ENCODE results near the gene RXFP3.
"Not testable (repeated sequence)": the region's sequence is repeated elsewhere in the genome, so short reads cannot be mapped to it uniquely, and the experiment has no call there.

The RXFP3 gene

DNA sequence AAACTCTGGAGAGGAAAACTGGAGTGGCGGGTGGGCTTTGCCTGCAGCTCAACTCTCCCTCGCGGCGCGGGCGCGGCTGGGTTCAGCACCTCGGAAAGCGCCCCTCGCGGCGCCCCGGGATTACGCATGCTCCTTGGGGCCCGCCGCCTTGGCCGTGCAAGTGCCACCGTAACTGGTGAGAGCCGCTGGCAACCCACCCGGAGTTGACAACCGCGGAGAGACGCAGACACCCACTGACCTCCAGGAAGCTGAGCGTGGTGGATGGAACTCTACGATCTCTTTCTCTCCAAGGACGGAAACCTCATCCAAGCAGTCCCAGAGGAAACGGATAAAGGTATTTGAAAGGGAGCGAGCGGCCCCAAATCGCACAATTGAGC, 194 bp upstream of the RXFP3 start:
- peak; percentile 49 for DNase-seq (ENCODE audit: low read depth)

DNA sequence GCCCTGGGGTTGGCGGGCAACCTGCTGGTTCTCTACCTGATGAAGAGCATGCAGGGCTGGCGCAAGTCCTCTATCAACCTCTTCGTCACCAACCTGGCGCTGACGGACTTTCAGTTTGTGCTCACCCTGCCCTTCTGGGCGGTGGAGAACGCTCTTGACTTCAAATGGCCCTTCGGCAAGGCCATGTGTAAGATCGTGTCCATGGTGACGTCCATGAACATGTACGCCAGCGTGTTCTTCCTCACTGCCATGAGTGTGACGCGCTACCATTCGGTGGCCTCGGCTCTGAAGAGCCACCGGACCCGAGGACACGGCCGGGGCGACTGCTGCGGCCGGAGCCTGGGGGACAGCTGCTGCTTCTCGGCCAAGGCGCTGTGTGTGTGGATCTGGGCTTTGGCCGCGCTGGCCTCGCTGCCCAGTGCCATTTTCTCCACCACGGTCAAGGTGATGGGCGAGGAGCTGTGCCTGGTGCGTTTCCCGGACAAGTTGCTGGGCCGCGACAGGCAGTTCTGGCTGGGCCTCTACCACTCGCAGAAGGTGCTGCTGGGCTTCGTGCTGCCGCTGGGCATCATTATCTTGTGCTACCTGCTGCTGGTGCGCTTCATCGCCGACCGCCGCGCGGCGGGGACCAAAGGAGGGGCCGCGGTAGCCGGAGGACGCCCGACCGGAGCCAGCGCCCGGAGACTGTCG, 976 bp downstream of the RXFP3 start:
- no peak for DNase-seq (ENCODE audit: low read depth)

DNA sequence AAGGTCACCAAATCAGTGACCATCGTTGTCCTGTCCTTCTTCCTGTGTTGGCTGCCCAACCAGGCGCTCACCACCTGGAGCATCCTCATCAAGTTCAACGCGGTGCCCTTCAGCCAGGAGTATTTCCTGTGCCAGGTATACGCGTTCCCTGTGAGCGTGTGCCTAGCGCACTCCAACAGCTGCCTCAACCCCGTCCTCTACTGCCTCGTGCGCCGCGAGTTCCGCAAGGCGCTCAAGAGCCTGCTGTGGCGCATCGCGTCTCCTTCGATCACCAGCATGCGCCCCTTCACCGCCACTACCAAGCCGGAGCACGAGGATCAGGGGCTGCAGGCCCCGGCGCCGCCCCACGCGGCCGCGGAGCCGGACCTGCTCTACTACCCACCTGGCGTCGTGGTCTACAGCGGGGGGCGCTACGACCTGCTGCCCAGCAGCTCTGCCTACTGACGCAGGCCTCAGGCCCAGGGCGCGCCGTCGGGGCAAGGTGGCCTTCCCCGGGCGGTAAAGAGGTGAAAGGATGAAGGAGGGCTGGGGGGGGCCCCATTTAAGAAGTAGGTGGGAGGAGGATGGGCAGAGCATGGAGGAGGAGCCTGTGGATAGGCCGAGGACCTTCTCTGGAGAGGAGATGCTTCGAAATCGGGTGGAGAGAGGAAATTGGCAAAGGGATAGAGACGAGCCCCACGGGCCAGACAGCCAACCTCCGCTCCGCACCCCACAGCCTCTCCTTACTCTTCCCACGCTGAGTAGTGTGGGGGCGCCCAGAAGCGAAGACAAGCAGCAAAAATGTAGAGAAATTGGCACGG, 1.7 kb downstream of the RXFP3 start:
- DNase-seq (ENCODE audit: low read depth), result no peak

DNA sequence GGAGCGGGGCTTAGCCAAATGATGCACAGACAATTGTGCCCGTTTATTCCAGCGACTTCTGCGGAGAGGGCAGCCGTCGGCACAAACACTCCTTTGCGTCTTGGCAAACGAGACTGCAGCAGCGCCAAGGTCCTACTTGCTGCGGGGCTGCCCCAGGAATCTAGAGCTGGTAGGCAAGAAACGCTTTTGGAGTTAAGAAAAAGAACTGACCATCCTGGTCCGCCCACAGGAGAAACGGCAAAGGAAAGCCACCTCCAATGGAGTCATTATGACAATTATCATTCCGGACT, 2.3 kb downstream of the RXFP3 start:
- no peak for DNase-seq (ENCODE audit: low read depth)

DNA sequence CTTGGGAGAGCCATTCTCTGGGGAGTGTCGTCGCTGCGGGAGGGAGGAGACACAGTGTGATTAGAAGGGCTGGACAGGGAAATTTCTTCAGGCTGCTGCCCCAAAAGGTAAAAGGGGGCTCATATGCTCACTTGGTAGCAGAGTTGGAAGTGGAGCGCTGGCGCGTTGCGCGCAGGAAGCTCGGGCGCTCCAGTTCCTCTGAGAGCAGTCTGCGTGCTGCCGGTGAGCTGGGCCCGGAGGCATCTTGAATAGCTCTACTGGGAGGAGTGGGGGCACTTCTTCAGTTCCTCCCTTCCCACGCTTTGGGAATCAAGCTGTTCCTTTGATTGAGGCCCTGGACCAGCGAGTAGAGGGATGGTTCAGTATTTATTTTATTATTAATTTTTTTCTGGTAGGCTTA, 2.7 kb downstream of the RXFP3 start:
- DNase-seq (ENCODE audit: low read depth), result no peak

DNA sequence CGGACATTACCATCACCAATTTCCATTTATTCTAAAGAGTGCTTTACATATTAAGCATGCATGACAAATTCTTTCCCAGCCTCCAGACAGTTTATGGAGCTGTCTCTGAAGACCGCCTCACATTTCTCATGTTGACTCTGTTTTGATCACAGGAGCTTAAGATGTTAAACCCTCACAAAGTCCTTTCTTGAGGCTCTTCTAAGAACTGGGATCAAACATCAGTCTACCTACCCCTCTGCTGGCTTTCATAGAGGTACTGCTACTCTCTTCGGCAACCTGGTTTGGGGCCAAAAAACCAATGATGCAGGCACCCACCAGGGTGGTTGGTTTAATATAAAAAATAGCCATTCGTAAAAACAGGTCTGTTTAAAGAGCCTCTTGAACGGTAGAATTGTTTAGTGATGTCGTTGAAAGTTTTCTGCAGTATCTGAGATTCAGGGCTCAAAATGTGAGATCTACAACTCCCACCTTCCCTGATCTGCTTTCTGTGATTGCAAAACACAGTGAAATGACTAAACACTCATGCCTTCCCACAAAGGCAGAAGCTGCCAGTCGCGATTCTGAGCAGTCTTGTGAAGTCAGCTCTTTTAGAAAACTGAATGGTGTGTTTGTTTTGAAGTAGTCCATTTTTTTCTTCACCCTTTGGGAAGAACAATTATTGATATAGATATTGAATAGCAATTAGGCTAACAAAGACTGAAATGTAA, 3.5 kb downstream of the RXFP3 start:
- no peak for DNase-seq (ENCODE audit: low read depth)

DNA sequence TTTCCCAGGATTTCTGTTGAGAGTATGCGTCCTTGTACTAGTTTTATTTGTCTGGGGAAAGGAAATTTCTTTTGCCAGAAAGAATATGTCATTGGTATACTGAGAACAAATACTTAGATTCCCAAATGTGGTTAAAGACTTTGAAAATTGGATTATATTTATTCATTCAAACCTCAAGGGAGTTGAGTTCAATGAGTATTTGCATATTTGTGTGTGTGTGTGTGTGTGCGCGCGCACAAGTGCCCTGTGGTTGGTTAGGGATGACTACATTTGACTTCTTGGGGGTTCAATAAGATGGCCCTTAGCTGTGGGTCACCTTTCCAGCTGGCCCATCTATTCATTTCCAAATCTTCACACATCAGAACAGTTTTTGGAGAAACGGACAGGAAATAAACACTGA, 4.9 kb downstream of the RXFP3 start:
- DNase-seq (ENCODE audit: low read depth), result no peak

DNA sequence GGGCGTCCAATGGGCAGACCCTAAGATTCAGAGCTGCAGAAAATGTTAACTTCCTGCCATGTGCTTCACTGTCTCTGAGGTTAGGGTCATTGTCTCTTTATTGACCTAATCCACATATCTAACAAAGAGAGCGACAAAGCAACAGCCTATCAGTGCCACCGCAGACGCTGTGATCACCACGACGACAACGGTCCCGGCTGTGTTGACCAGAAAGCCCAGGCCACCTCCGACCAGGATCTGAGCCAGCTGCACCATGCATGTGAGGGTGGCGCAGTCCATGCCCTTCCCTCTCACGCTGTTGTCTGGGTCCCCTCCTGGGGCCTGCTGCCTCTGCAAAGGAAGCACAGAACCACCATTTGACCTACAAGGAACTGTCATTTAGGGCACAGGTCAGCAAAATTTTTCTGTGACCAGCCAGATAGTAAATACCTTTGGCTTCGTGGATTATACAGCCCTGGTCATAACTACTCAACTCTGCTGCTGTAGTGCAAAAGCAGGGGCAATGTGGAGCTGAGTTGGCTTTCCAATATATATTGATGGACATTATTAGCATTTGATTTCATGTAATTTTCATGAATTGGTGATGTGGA, 8.5 kb downstream of the RXFP3 start:
- DNase-seq (ENCODE audit: low read depth), result no peak

DNA sequence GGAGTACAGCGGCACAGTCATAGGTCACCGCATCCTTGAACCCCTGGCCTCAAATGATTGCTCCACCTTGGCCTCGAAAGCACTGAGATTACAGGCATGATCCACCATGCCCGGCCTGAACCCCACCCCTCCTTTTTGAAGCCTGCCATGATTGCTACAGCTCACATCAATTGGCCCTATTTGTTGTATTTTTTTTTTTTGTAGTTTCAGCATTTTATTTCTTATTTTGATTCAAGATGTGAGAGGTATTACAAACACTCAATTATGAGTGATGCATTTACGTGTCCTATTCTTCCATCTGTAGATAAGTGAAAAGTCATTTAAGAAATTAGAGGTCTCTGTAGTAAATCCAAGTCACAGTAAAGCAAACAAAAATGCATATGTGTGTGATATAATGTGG, 16.0 kb downstream of the RXFP3 start:
- DNase-seq (ENCODE audit: low read depth), result not testable (repeated sequence)

DNA sequence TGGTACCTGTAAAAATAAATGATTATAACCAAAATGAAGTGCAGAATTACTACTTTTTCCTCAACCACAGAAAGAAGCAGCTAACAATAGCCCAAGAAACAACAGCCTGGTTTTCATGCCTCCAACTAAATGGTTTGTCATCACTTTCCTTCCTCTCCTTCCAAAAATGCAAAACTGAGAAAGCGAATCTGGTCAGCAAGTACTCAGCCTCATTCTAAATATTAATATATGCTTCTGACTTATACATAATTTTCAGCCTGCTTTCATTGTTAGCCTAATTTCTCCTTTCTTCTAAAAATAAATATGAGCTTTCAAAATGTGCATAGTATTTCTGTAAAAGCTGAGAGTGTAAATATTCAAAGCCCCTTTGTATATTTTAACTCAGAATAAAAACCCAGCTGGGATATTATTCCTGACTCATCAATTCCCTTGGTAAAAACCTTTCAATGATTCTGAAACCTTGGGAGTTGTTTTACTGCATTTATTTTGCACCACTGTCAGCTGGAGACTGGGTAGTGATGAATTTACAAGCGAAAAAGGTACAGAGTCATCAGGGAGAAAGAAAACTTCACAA, 21.5 kb downstream of the RXFP3 start:
- no peak for DNase-seq (ENCODE audit: low read depth)

DNA sequence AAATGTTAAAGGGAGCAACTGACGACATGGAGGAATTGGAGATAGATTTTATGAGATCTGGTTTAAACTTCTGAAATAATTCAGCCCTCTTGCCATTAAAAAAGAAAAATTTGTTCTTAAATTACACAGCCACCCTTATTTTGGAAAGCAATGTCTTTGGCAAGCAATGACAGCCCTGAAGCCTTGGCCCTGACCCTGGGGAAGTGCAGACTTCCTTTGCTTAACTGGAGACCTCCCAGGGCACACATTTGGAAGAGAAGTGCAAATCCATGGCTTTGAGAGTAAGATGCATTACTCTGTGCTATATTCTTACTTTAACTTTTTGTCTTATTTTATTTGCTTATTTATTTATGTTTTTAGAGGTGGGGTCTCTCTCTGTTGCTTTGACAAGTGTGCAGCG, 22.0 kb downstream of the RXFP3 start:
- no peak for DNase-seq (ENCODE audit: low read depth)

DNA sequence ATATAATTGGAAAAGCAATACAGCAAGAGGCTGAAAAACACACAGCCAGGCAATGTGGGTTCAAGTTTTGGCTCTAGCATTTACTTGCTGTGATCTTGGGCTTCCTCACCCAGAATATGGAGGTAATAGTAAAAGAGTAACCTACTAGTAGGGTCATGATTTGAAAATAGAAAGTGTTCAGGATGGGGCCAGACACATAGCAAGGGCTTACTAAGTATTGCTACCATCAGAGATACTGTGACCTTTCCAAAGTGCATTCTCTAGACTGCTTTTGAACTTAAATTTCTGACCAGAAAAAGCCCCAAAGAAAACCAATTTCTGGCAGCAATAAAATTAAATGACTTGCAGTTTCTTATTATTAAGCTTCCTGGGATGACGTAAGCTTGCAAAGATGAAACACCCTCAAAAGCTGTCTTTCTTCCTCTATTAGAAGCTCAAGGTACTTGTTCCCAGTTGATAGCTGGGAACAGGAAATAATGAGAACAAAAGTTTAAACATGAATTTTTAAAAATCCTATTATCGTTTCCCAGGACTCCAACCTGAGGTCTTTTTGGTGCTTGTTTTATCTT, 28.0 kb downstream of the RXFP3 start:
- DNase-seq (ENCODE audit: low read depth), result no peak

DNA sequence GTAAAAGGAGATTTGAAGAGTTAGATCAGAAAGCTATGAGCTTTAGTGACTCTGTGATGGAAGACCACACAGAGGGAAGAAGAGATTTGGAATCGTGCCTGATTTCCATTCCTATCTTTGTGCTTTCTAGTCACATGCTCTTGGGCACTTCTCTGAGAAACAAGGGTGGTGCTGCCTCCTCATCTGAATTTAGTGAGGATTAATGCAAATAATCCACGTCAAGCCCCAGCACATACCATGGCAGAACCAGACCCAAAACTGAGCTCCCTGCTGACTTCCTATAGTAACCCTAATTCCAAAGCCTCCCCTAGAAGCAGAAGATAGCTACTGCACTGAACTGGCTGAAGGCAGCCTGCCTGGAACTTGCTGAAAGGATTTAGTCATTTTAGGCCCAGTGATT, 30.6 kb downstream of the RXFP3 start:
- no peak for DNase-seq (ENCODE audit: low read depth)

DNA sequence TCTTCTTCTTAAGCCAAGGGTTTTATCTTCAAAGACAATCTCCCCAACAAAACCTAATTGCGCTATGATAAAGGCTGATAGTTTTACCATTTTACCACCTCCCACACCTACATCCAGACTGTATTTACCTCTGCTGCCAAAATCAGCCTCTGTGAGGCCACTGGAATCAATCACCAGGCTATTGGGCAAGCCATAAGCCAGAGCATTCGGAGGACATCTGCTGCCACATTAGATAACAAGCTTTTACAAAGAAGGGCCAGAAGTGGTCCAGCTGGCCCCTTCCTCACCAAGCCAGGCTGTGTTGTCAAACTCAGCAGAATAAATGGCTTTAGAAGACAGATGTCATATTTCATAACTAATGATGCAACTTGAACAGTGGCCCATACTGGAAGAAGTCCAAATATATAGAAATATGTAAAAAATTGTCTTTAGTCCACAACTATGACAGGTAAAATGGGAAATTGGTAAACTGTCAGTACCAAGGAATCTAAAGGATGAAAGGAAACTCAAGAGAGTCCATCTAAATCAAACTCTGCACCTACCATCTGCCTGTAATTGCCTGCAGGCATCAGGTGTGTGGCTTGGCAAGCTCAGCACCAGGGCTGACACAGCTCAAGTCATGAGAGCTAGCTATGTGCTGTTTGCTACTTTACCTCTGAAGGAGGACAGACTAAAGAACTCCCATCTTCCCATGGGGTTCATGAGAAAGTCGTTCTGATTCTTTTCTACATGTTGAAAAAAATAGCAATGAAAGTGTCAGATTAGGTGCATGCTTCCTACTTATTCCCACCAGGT, 32.2 kb downstream of the RXFP3 start:
- no peak for DNase-seq (ENCODE audit: low read depth)

DNA sequence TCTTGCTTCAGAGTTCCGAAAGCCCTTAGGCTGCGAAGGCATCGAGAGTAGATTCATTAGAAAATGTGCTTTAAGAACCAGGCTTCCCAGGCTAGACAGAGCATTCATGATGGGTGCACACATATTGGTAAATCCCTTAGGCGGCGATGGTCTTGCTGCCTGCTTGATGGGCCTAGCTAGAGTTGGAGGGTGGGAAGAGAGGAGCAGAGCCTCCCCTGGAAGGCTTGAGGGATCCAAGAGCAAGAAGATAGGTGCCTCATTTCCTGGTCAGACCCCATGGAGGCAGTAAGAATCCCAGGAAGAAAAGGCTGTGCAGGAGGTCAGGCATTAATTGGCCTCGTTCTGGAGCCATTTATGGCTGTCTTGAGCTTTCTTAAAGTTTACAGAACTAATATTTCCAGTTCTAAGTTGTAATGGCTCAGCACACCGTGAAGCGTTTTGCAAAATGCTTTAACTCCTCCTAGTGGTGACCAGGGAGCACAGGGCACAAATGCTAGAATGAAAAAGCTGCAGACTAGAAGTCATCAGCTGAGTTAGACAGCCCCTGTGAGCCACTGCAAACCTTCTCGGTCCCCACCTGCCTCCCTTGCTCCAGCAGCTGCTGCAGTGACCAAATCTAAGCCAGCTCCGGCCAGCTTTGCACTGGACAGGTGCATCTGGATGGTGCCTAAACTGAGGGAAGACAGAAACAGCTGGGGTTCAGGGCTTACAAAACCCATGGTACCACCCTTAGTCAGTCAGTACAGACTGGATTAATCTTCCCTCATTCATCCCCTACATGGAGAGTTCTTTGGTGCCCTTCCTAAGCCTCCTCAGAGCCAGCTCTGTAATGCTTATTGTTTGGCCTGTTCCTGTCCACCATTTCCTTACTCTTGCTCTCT, 33.6 kb downstream of the RXFP3 start:
- DNase-seq (ENCODE audit: low read depth), result peak; percentile 63

DNA sequence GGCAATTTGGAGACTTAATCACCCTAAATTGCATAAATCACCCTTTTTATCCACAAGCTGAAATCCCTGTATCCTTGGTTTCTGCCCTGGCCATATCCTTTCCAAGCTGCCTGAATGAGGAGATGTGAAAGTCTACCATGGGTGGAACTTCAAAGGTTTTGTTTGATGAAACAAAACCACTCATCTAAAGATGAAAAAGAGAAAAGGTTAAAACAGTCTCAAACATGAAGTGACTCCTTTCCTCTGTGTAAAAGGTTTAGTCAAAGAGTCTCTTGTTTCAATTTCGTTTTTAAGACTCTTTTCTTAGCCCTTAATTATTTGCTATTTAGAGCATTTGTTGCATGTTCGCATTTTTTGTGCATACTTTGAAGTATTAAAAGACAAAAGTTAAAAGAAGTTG, 37.1 kb downstream of the RXFP3 start:
- DNase-seq (ENCODE audit: low read depth), result no peak

DNA sequence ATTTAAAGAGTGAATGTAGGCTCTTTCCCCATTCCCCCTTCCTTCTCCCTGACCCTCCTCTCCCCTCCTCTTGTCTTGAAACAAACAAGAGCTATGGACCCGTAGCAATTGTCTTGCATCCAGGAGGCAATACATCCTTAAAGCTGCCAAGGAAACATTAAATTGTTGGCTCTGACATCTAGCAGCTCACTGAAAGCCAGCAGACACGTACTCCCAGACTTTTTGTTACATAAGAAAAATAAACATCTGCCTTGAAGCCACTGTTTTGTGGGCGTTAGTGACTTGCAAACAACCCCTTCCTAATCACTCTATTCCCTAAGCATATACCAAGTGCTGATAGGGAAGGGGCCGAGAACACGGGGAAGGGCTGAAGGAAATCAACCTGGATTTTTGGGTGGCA, 39.7 kb downstream of the RXFP3 start:
- no peak for DNase-seq (ENCODE audit: low read depth)

DNA sequence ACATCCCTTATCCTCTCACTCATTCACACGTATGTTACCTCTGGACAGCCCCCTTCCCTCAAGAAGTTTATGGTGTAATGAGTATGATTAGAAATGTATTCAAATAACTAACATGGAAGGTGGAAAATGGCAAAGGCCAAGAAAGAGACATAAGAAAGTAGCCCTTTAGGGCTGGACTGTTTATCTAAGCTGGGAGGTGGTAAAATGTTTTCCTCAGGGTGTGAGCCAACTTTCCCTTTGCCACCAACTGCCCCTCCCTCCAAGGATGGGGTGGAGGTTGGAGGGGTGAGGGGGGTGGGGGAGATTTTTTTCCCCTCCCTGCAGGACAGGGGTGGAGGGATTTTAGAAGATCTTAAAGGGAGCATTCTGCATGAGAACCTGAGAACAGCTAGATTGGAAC, 40.1 kb downstream of the RXFP3 start:
- no peak for DNase-seq (ENCODE audit: low read depth)

DNA sequence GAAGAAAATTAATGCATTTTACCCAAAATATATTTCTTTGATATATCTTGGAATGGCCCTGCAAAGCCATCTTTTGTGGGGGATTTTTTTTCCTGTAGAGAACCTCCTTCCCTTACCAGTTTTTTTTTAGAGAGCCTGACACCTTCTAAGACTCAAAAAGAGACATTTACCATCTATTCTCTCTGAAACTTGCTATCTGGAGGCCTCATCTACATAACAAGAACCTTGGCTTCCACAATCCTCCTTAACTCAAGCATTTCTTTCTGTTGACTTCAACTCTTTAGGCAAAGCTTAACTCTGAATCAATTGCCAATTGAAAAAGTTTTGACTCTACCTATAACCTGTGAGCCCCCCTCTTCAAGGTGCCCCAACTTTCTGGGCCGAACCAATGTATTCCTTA, 42.1 kb downstream of the RXFP3 start:
- no peak for DNase-seq (ENCODE audit: low read depth)

DNA sequence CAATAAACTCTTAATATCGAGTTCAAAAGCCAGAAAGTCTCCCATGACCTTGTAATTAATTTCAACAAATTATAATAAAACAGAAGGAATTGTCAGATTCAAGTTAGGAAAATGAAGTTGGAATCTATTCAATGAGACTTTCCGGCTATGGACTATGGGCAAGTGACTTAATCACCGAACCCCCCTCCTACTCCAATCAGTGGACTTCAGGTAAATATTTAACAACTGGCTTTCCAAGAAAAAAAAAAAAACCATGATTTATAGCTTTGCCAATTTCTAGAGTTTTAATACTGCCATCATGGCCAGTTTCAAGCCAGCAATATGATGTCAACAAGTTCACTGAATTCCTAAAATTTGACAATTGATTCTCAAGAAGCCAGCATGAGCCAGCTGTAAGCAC, 43.8 kb downstream of the RXFP3 start:
- DNase-seq (ENCODE audit: low read depth), result no peak

Measured in fibroblast of gingiva (primary cell).